ENCODE results near the gene CLEC18A.
"Not testable (repeated sequence)": the region's sequence is repeated elsewhere in the genome, so short reads cannot be mapped to it uniquely, and the experiment has no call there.

CLEC18A gene

DNA sequence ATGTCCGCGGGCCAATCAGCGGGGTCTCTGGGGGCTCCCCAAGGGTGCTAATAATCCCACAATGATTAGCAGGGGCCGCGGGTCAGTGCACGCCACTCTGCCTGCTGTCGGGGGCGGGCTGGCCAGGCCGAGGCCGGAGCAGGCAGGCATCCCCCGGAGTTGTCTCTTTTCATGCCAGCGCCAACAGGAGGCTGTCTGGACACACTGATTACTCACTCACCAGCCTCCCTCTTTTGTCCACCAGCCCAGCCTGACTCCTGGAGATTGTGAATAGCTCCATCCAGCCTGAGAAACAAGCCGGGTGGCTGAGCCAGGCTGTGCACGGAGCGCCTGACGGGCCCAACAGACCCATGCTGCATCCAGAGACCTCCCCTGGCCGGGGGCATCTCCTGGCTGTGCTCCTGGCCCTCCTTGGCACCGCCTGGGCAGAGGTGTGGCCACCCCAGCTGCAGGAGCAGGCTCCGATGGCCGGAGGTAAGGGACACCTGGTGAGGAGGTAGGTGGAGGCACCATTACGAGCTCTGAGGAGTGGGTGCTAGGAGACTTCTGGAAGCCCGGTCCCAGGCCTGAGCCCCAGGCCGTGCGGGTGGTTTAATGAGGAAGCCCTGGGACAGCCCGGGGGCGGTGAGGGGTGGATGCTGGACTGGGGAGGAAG, at the start of gene CLEC18A:
Gene CLEC18A, plus strand, starts transcription at position 318 of the 655 bp plus-strand sequence. Its CDS starts 33 bp downstream, at position 351.
- not testable (repeated sequence) for H3K79me2 ChIP-seq; H3K27ac ChIP-seq; H2AFZ ChIP-seq; H3K4me1 ChIP-seq; H3K9me3 ChIP-seq (ENCODE audit: control insufficient read depth, low read length); H3K27me3 ChIP-seq (ENCODE audit: control insufficient read depth, insufficient read depth, low read length); H3K4me2 ChIP-seq (ENCODE audit: low read length); H3K4me3 ChIP-seq (ENCODE audit: low read depth, low read length); H3K36me3 ChIP-seq (ENCODE audit: control insufficient read depth, insufficient read depth, low read length); H3K9ac ChIP-seq

DNA sequence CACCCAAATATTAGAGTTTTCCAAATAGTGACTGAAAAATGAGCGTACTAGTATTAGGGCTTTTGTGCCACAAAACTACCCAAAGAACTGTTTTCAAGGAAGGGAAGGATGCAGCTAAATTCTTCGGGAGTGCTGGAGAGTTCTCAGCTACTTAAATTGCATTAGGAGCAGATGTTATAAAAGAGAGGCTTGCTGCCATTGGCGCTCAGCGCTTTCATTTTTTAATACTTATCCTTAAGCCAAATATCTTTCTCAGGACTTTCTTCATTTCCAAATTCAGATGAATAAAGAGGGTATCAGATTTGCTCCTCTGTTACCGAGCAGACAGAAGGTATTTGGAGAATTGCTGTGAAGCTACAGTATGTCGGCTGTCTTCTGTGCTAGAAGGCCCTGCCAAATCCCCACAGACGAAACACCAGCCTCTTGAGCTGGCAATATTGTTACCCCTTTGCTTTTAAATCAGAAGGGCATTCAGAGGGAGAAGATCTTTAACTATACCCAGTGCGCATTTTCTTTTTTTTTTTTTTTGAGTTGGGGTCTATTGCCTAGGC, 47.2 kb upstream of the CLEC18A start:
- Histone ChIP-seq H3K27me3 (ENCODE audit: control insufficient read depth, insufficient read depth, low read length) (no peaks in the 10 kb centered on the region), H3K4me2 (ENCODE audit: low read length) (no peak overlapping the region), H2AFZ (no peak overlapping the region), H3K4me3 (ENCODE audit: low read depth, low read length) (no peak overlapping the region), H3K27ac (no peak overlapping the region), H3K79me2 (no peaks in the 10 kb centered on the region), H3K4me1 (no peaks in the 10 kb centered on the region), H3K9me3 (ENCODE audit: control insufficient read depth, low read length) (no peaks in the 10 kb centered on the region), H3K9ac (no peak overlapping the region), H3K36me3 (ENCODE audit: control insufficient read depth, insufficient read depth, low read length) (no peaks in the 10 kb centered on the region)
- TF ChIP-seq, protein P1, sequence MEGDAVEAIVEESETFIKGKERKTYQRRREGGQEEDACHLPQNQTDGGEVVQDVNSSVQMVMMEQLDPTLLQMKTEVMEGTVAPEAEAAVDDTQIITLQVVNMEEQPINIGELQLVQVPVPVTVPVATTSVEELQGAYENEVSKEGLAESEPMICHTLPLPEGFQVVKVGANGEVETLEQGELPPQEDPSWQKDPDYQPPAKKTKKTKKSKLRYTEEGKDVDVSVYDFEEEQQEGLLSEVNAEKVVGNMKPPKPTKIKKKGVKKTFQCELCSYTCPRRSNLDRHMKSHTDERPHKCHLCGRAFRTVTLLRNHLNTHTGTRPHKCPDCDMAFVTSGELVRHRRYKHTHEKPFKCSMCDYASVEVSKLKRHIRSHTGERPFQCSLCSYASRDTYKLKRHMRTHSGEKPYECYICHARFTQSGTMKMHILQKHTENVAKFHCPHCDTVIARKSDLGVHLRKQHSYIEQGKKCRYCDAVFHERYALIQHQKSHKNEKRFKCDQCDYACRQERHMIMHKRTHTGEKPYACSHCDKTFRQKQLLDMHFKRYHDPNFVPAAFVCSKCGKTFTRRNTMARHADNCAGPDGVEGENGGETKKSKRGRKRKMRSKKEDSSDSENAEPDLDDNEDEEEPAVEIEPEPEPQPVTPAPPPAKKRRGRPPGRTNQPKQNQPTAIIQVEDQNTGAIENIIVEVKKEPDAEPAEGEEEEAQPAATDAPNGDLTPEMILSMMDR (IDR thresholded peaks at IDR 0.05): no peak

DNA sequence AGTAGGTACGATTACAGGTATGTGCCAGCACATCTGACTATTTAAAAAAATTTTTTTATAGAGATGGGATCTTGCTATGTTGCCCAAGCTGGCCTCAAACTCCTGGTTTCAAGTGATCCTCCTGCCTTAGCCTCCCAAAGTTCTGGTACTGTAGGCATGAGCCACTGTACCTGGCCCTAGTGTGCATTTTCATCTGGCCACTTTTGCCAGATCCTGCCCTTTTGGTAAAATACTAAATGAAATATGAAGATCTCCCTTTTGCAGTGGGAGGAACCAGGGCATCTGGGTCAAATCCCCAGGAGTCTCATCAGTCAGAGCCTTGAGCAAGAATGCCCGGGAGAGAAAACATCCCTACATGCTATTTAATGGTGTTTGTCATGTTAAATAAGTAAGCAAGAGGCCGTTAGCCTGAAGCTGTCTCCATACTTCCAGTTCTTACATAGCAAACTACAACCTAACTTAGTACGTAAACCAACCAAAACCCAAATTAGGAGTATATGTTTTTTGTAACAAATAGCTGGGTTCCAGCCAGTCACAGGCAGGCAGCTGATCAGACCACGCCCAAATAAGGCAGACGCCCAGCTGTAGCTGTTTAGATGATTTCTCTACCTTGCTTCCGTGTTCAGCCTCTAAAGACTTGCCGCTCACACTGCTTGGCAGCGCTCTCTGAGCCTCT, 46.5 kb upstream of the CLEC18A start:
- Histone ChIP-seq H3K27ac (no peak overlapping the region), H3K4me2 (ENCODE audit: low read length) (no peak overlapping the region), H3K27me3 (ENCODE audit: control insufficient read depth, insufficient read depth, low read length) (no peaks in the 10 kb centered on the region), H3K9ac (no peak overlapping the region), H3K4me3 (ENCODE audit: low read depth, low read length) (no peak overlapping the region), H3K36me3 (ENCODE audit: control insufficient read depth, insufficient read depth, low read length) (no peaks in the 10 kb centered on the region), H3K9me3 (ENCODE audit: control insufficient read depth, low read length) (no peaks in the 10 kb centered on the region), H3K79me2 (no peaks in the 10 kb centered on the region), H3K4me1 (no peaks in the 10 kb centered on the region), H2AFZ (no peak overlapping the region)
- TF ChIP-seq, protein P1 (IDR thresholded peaks at IDR 0.05): no peak

DNA sequence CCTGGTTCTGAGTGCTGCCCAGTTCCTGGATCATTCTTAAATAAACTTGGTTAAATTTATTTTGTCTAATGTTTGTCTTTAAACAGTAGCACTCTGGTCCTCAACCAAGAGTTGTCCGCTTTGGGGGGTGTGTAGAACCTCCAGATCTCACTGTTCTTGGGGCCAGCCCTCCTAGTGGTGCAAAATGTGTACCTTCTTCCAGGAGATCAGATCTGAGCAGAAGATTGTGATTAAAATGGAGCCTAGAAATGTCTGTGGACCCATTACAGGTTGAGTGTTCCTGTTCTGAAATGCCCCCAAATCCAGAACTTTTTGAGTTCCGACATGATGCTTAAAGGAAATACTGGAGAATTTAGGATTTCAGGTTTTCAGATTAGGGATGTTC, 46.0 kb upstream of the CLEC18A start:
- TF ChIP-seq, protein P1 (IDR thresholded peaks at IDR 0.05): no peak
- no peaks in the 10 kb centered on the region for H3K36me3 ChIP-seq (ENCODE audit: control insufficient read depth, insufficient read depth, low read length)
- no peaks in the 10 kb centered on the region for H3K79me2 ChIP-seq
- H3K27me3 ChIP-seq (ENCODE audit: control insufficient read depth, insufficient read depth, low read length): no peaks in the 10 kb centered on the region
- H3K9ac ChIP-seq: no peak overlapping the region
- H2AFZ ChIP-seq: no peak overlapping the region
- no peaks in the 10 kb centered on the region for H3K9me3 ChIP-seq (ENCODE audit: control insufficient read depth, low read length)
- H3K27ac ChIP-seq: no peak overlapping the region
- no peaks in the 10 kb centered on the region for H3K4me1 ChIP-seq
- no peak overlapping the region for H3K4me2 ChIP-seq (ENCODE audit: low read length)
- H3K4me3 ChIP-seq (ENCODE audit: low read depth, low read length): no peak overlapping the region

DNA sequence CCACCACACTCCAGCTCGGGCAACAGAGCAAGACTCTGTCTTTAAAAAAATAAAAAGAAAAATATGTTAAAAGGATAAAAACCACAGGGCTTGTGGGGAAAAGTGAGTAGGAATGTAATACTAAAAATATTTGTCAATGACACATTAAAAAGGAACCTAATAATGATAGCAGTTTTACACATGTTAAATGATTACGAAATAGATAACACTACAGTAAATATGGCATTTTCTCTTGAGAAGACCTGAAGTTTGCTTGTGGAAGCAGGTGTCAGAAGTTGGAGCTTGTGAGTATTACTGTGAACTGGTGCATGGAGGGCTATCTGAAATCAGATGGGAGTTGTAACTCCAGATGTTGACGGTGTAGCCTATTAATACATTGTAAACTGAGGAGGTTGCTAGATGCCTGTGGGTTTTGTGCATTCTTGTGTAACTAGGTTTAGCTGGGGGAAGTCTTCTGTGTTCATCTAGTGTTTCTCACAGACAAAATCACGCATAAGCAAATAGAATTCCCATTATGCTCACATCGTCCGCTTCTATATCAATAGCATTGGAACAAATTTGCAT, 44.2 kb upstream of the CLEC18A start:
- TF ChIP-seq, protein P1 (IDR thresholded peaks at IDR 0.05): no peak
- Histone ChIP-seq H3K27me3 (ENCODE audit: control insufficient read depth, insufficient read depth, low read length) (no peaks in the 10 kb centered on the region), H2AFZ (no peak overlapping the region), H3K79me2 (no peaks in the 10 kb centered on the region), H3K4me1 (no peaks in the 10 kb centered on the region), H3K9ac (no peak overlapping the region), H3K4me2 (ENCODE audit: low read length) (no peak overlapping the region), H3K36me3 (ENCODE audit: control insufficient read depth, insufficient read depth, low read length) (no peaks in the 10 kb centered on the region), H3K27ac (no peak overlapping the region), H3K4me3 (ENCODE audit: low read depth, low read length) (no peak overlapping the region), H3K9me3 (ENCODE audit: control insufficient read depth, low read length) (no peaks in the 10 kb centered on the region)
